Cardiac fibroblast (primary cell): ENCODE data around the gene SCN7A.

Source experiments
- DNase-seq, 2 donors: peaks; one replicate each; pipeline versions ENCODE4 v3.0.0 to v3.0.0-alpha.2; 2010; ENCODE audit warnings: low read depth in 2 of 2
- H3K4me3 ChIP-seq, 2 donors: replicated peaks in 1 of 2; 1 replicate in 1 of 2; 2 replicates in 1 of 2; pipeline ENCODE4 v1.5.1; 2011; ENCODE audit warnings: low read depth in 2 of 2, low read length in 2 of 2, mild to moderate bottlenecking in 2 of 2, moderate library complexity in 1 of 2
- CTCF ChIP-seq: IDR thresholded peaks from one replicate; pipeline ENCODE4 v1.5.1; 2011; ENCODE audit warnings: low read depth, mild to moderate bottlenecking, low read length, inconsistent platforms

Gene SCN7A

DNA sequence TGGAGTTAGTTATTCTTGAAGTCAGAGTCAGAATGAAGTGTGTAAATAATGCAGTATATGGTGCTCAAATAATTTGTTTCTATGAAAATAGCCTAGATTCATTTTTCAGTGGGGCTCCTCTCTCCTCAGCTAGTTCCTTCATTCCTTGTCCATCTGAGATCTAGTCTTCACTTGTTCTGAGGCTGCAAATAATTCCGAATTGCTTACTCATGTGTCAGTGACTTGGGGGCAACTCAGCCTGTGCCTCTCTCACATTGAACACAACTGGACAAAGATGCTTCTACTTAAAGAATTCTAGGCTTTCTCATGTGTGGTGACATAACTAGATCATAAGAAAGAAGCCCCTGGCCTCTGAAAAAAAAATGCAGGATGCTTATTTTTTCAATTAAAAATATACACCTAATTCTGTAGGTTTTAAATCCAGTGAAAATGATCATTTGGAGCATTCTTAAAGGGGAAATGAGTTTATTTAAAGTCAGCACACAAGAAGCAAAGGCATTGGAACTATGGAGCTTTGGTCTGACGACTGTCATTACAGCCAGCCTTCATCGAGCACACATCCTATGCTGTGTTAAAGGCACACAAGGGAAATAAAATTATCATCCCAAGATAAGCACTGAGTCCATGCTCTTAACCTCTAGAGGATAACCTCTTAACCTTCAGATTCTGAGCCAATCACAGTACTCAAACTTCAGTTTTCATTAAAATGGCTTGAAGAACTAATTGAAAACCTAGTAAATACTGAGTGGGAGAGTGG is 24.8 kb upstream of the SCN7A start:
- peak in 1 of 2 donors; percentile 12 for DNase-seq
- TF ChIP-seq CTCF: no peak
- H3K4me3 ChIP-seq: no peak overlapping the region

GRCh38 chr2:166517533-166518061 is 23.5 kb upstream of the SCN7A start:
- DNase-seq: no peak
- no peak for TF ChIP-seq CTCF
- H3K4me3 ChIP-seq: no peak overlapping the region

DNA sequence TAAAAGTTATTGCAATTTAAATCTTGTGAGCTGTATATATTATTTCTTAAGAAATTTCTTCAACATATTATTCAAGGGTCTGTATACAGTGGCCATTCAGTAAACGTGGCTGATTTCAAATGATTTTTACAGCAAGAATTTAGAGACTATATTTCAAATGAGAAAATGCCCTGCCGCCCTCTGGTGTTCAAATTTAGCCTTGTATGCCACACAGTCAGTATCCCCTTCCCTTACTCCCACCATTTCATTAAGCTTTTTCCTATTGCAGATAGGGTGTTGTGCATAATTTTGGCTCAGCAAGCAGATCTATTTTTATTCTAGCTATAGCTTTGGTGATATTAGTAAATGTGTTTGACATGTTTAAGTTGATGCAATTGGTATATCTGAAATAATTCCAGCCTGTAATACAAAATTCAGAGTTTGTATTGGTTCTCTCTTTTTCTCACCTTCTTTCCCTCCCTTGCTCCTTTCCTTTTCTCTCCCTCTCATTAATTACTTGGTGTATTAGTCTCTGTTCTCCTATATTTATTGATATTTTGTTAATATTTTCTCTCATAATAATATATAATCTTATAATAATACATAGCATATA is 22.8 kb upstream of the SCN7A start:
- peak; percentile 47 to 51 for DNase-seq
- TF ChIP-seq CTCF: peak; percentile 72
- H3K4me3 ChIP-seq: no peak overlapping the region

GRCh38 chr2:166513952-166514351 is 19.9 kb upstream of the SCN7A start:
- TF ChIP-seq CTCF: no peak
- no peak overlapping the region for H3K4me3 ChIP-seq
- DNase-seq: no peak

DNA sequence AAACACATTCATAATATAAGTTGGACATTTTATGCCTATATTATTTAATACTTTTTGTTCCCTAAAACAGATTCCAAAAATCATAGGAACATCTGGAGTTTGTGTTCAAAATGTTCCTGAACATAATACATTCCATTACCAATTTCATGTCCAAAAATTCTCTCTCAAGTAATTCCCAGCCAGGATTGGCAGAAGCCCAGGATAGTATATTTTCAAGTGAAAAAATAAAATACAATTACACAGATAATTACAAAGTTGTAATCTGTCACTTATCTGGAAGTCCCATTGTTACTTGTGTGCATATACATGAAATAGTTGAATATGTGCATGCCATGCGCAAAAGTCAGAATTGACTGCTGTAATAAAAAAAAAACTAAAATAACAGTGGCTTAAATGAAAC is 5.2 kb upstream of the SCN7A start:
- no peak overlapping the region for H3K4me3 ChIP-seq
- no peak for TF ChIP-seq CTCF
- no peak for DNase-seq

DNA sequence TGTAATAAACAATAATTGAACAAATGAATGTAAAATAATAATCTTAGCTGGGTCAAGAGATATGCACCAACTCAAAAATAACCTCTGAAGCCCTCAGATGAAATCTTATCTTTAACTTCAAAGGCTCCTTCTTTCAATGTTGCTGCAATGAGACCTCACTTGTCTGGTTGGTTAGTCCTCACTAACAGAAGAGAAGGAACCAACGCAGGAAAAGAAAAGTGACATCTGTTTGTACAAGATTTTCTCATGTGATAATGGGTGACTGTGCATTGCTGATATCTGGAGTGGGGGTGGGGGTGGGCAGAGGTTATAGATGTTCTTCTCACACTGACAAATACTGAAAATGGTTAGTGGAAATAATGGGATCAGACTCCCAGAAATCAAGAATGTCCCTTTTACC is 2.6 kb downstream of the SCN7A start:
- no peak for DNase-seq
- no peak for TF ChIP-seq CTCF
- H3K4me3 ChIP-seq: no peak overlapping the region
